Fibroblast of pulmonary artery (primary cell): ENCODE measurements around the gene FMOD.

ENCODE experiments used
- DNase-seq: peaks from one replicate; pipeline ENCODE4 v3.0.0-alpha.2; 2010; ENCODE audit warnings: low read depth
- H3K4me3 ChIP-seq: replicated peaks from 2 replicates; pipeline ENCODE4 v1.5.1; 2011; ENCODE audit warnings: low read depth, mild to moderate bottlenecking, control low read depth, low read length, moderate library complexity
- TF ChIP-seq, protein P1 (sequence below): IDR thresholded peaks from 2 replicates; pipeline ENCODE4 v1.5.1; 2011; ENCODE audit warnings: mild to moderate bottlenecking, control low read depth, low read length, inconsistent platforms; ENCODE audit errors: missing control alignments

FMOD gene

DNA sequence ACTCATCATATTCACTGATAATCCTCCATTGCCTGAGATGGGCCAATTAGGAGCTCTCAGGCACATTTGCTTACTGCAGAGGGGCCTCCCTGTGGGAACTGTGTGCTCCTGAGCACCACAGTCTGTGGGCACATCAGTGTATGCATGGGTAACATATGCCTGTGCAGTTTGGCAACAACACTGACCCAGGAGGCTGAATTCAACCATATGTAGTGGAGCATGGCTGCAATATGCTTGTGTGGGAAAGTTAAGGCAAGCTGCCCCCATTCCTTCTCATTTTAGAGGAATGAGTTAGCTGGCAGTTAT, 11.8 kb upstream of the FMOD start:
- H3K4me3 ChIP-seq = no peak overlapping the region
- TF ChIP-seq, protein P1, sequence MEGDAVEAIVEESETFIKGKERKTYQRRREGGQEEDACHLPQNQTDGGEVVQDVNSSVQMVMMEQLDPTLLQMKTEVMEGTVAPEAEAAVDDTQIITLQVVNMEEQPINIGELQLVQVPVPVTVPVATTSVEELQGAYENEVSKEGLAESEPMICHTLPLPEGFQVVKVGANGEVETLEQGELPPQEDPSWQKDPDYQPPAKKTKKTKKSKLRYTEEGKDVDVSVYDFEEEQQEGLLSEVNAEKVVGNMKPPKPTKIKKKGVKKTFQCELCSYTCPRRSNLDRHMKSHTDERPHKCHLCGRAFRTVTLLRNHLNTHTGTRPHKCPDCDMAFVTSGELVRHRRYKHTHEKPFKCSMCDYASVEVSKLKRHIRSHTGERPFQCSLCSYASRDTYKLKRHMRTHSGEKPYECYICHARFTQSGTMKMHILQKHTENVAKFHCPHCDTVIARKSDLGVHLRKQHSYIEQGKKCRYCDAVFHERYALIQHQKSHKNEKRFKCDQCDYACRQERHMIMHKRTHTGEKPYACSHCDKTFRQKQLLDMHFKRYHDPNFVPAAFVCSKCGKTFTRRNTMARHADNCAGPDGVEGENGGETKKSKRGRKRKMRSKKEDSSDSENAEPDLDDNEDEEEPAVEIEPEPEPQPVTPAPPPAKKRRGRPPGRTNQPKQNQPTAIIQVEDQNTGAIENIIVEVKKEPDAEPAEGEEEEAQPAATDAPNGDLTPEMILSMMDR = no peak
- DNase-seq = no peak

- DNase-seq = peak; percentile 69
- TF ChIP-seq, protein P1 = no peak
- H3K4me3 ChIP-seq = no peak overlapping the region
Observed at GRCh38 chr1:203361945-203362719, 11.2 kb upstream of the FMOD start.

- DNase-seq = no peak
- TF ChIP-seq, protein P1 = no peak
- H3K4me3 ChIP-seq = no peak overlapping the region
Observed at GRCh38 chr1:203360547-203361185, 9.7 kb upstream of the FMOD start.

DNA sequence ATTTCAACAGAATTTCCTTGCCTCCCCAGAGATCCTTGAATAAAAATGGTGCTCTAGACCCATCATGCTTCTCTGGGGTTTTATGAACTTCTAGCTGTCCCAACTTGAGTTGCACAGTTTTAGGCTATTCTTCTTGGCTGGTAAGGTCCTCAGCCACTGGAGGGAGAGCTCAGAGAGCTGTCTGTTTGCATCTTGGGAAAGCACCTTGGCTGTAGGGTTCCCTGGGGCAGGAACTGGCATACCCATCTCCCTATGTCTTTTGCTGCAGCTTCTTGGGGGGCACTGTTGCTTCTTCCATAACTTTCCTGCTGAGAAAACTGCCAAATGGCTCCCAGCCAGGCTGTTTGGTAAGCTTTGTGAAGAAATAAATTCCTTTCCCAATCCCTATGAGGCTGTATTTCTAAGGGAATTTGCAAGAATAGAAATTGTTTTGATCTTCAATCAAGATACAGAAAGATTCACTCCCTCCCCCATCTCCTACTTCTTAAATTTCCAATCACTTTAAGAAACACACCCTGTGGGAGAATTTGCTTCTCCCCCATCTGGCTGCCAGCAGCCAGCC, 8.2 kb upstream of the FMOD start:
- TF ChIP-seq, protein P1 = peak; percentile 2
- no peak overlapping the region for H3K4me3 ChIP-seq
- DNase-seq = peak; percentile 69

DNA sequence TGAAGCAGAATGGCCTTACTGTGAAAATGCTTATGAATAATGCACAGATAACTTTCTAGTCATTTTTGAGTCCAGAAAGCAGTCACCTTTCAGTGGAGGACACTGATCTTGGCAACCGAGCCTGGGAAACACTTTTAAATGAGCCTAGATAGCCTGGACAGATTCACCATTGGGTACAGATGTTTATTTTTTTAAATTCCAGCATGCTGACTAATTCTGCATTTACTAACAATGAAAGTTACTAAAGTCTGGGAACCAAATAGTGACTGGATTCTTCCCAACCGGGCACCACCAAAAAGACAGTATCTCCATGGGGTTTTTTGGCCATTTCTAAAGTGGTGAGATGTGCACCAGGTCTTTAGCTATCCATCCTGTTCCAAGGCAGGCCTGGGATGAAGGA, 3.3 kb upstream of the FMOD start:
- TF ChIP-seq, protein P1 = no peak
- DNase-seq = peak; percentile 48
- H3K4me3 ChIP-seq = no peak overlapping the region

- DNase-seq = no peak
- TF ChIP-seq, protein P1 = no peak
- no peak overlapping the region for H3K4me3 ChIP-seq
Observed at GRCh38 chr1:203353486-203353885, 2.6 kb upstream of the FMOD start.
